Measurements from ENCODE around the gene CBFA2T2.

GRCh38 chr20:33540427-33540826 lies 50.5 kb downstream of the CBFA2T2 start:
- TF ChIP-seq CTCF (optimal IDR thresholded peaks at IDR 0.05 in 1 of 3, IDR thresholded peaks at IDR 0.05 in 1 of 3, conservative IDR thresholded peaks at IDR 0.05 in 1 of 3; ENCODE audit: extremely low read depth in 1 of 3, insufficient read depth in 2 of 3, low read length in 3 of 3) = no peak
- TF ChIP-seq EZH2 (IDR thresholded peaks at IDR 0.05; ENCODE audit: low read length) = no peak

Measured in keratinocyte (primary cell).